Muscle layer of duodenum (tissue), 2 donors: ENCODE measurements around the gene FKBP8.

Experiments
- H3K27ac ChIP-seq: one replicate; pipeline ENCODE4 v1.7.0; 2013; ENCODE audit warnings: mild to moderate bottlenecking, low read length
- H3K27me3 ChIP-seq: one replicate; pipeline ENCODE4 v1.7.0; 2013; ENCODE audit warnings: low read depth, mild to moderate bottlenecking, control low read depth, low read length
- H3K36me3 ChIP-seq, 2 donors: one replicate each; pipeline ENCODE4 v1.7.0; 2013; ENCODE audit warnings: low read length in 2 of 2, control low read depth in 1 of 2, mild to moderate bottlenecking in 1 of 2; ENCODE audit not compliant: insufficient read depth in 2 of 2, control insufficient read depth in 1 of 2
- H3K4me1 ChIP-seq, 2 donors: one replicate each; pipeline ENCODE4 v1.7.0; 2013; ENCODE audit warnings: low read length in 2 of 2, mild to moderate bottlenecking in 2 of 2, control low read depth in 1 of 2, moderate library complexity in 1 of 2; ENCODE audit not compliant: insufficient read depth in 2 of 2, control insufficient read depth in 1 of 2
- H3K4me3 ChIP-seq, 2 donors: one replicate each; pipeline ENCODE4 v1.7.0; 2013; ENCODE audit warnings: low read length in 2 of 2, low read depth in 1 of 2, mild to moderate bottlenecking in 1 of 2
- H3K9me3 ChIP-seq, 2 donors: one replicate each; pipeline ENCODE4 v1.7.0; 2013; ENCODE audit warnings: low read length in 2 of 2, control low read depth in 1 of 2, mild to moderate bottlenecking in 1 of 2; ENCODE audit not compliant: control insufficient read depth in 1 of 2
- donor health status: healthy.

The FKBP8 gene

GRCh38 chr19:18499055-18499775, 44.2 kb downstream of the FKBP8 start:
- Histone ChIP-seq H3K4me3 (no peak overlapping the region), H3K4me1 (peaks cover 39 to 75% of the 10 kb centered on the region in 2 donors), H3K36me3 (no peaks in the 10 kb centered on the region), H3K27me3 (no peaks in the 10 kb centered on the region), H3K27ac (no peak overlapping the region), H3K9me3 (no peaks in the 10 kb centered on the region)

- no peaks in the 10 kb centered on the region for H3K27me3 ChIP-seq
- H3K27ac ChIP-seq: no peak overlapping the region
- H3K4me3 ChIP-seq: no peak overlapping the region
- no peaks in the 10 kb centered on the region for H3K36me3 ChIP-seq
- no peaks in the 10 kb centered on the region for H3K9me3 ChIP-seq
- H3K4me1 ChIP-seq: peaks cover 24 to 53% of the 10 kb centered on the region in 2 donors
Observed at GRCh38 chr19:18496980-18497256, 46.5 kb downstream of the FKBP8 start.

- H3K27ac ChIP-seq: no peak overlapping the region
- no peak overlapping the region for H3K4me3 ChIP-seq
- H3K36me3 ChIP-seq: no peaks in the 10 kb centered on the region
- no peaks in the 10 kb centered on the region for H3K9me3 ChIP-seq
- peaks cover 24 to 47% of the 10 kb centered on the region in 2 donors for H3K4me1 ChIP-seq
- H3K27me3 ChIP-seq: no peaks in the 10 kb centered on the region
Observed at GRCh38 chr19:18496167-18496979, 47.0 kb downstream of the FKBP8 start.

- Histone ChIP-seq H3K9me3 (no peaks in the 10 kb centered on the region), H3K36me3 (no peaks in the 10 kb centered on the region), H3K4me3 (no peak overlapping the region), H3K4me1 (peaks cover 18 to 37% of the 10 kb centered on the region in 2 donors), H3K27ac (no peak overlapping the region), H3K27me3 (no peaks in the 10 kb centered on the region)
Observed at GRCh38 chr19:18495204-18495911, 48.0 kb downstream of the FKBP8 start.

- Histone ChIP-seq H3K27ac (peak overlapping the region; percentile 54), H3K27me3 (no peaks in the 10 kb centered on the region), H3K4me1 (peaks cover 13 to 38% of the 10 kb centered on the region in 2 donors), H3K36me3 (no peaks in the 10 kb centered on the region), H3K9me3 (no peaks in the 10 kb centered on the region), H3K4me3 (no peak overlapping the region)
Observed at GRCh38 chr19:18494267-18494607, 49.1 kb downstream of the FKBP8 start.

GRCh38 chr19:18493440-18494266, 49.7 kb downstream of the FKBP8 start:
- Histone ChIP-seq H3K4me3 (no peak overlapping the region), H3K36me3 (no peaks in the 10 kb centered on the region), H3K9me3 (no peaks in the 10 kb centered on the region), H3K27me3 (no peaks in the 10 kb centered on the region), H3K27ac (peak overlapping the region; percentile 54), H3K4me1 (peaks cover 10 to 38% of the 10 kb centered on the region in 2 donors)

GRCh38 chr19:18491995-18492953, 51.1 kb downstream of the FKBP8 start:
- H3K27ac ChIP-seq: no peak overlapping the region
- H3K36me3 ChIP-seq: no peaks in the 10 kb centered on the region
- H3K4me1 ChIP-seq: peaks cover 15 to 49% of the 10 kb centered on the region in 2 donors
- H3K27me3 ChIP-seq: no peaks in the 10 kb centered on the region
- no peaks in the 10 kb centered on the region for H3K9me3 ChIP-seq
- no peak overlapping the region for H3K4me3 ChIP-seq

GRCh38 chr19:18490728-18491127, 52.6 kb downstream of the FKBP8 start:
- Histone ChIP-seq H3K27me3 (no peaks in the 10 kb centered on the region), H3K9me3 (no peaks in the 10 kb centered on the region), H3K4me1 (peaks cover 22 to 48% of the 10 kb centered on the region in 2 donors), H3K27ac (no peak overlapping the region), H3K4me3 (no peak overlapping the region), H3K36me3 (no peaks in the 10 kb centered on the region)

- Histone ChIP-seq H3K9me3 (no peaks in the 10 kb centered on the region), H3K36me3 (no peaks in the 10 kb centered on the region), H3K27ac (no peak overlapping the region), H3K27me3 (no peaks in the 10 kb centered on the region), H3K4me1 (peaks cover 18 to 38% of the 10 kb centered on the region in 2 donors), H3K4me3 (no peak overlapping the region)
Observed at GRCh38 chr19:18489627-18490184, 53.7 kb downstream of the FKBP8 start.
